Kidney epithelial cell (primary cell): ENCODE measurements around the gene TBX4. TPM values are rescaled to one million over a fixed set of nuclear protein-coding genes. Genes with fewer than 3 reads are reported as not detected.

Experiments used
- DNase-seq: peaks from one replicate; pipeline ENCODE4 v3.0.0-alpha.2; 2010; ENCODE audit warnings: low read depth
- H3K27me3 ChIP-seq: 2 replicates; pipeline ENCODE4 v1.6.0; 2011; ENCODE audit warnings: low read length; ENCODE audit not compliant: control insufficient read depth, insufficient read depth
- H3K36me3 ChIP-seq: 2 replicates; pipeline ENCODE4 v1.5.1; 2011; ENCODE audit warnings: low read length; ENCODE audit not compliant: control insufficient read depth, insufficient read depth
- H3K4me3 ChIP-seq: 2 replicates; pipeline ENCODE4 v1.5.1; 2011; ENCODE audit warnings: low read depth, mild to moderate bottlenecking, control low read depth, low read length
- total RNA-seq: library from RNA; depleted of rRNA; stranded (reverse); fragments of >200 nt; gene quantifications from 2 replicates; pipeline ENCODE4 v1.2.3, GENCODE V29; 2015
- TF ChIP-seq, protein P1 (sequence below): IDR thresholded peaks from 2 replicates; pipeline ENCODE4 v1.5.1; 2011; ENCODE audit warnings: mild to moderate bottlenecking, moderate library complexity, low read length, control low read depth, inconsistent platforms; ENCODE audit not compliant: insufficient read depth, poor library complexity, severe bottlenecking

The TBX4 gene
- total RNA-seq, 1 donor from 2014 or later, result not detected

DNA sequence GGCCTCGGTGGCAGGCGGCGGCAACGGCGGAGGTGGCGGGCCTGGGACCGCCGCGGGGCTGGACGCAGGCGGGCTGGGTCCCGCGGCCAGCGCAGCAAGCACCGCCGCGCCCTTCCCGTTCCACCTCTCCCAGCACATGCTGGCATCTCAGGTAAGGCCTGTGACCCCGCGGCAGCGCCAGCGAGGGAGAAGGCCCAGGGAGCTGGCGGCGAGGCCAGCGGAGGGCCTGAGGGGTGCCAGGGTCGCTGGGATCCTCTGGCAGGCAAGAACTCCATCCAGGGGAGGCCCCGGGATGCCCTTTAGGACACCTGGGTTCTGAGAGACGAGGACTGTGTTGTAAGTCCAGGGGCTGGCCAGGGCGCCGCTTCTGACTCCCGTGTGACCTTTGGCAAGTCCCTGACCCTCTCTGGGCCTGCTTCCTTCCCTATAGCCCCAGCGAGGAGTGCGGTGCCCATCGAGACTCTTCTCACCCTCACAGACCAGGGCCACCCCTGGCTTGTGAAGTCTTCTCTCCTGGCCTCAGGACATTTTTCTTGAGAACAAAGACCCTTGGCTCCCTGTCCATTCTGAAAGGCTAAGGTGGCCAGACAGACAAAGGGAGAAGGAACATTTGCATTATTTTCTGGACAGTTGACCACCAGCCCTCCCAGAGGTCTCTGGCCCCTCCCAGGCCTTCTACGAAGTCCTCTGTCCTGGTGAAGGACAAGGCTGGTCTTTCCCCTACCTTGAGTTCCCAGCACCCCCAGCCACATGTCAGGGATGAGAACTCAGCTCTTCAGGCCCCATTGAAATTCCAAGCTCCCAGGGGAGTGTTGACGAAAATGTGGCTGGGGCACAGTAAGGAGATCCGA, 46.3 kb upstream of the TBX4 start:
- H3K4me3 ChIP-seq, result no peak overlapping the region
- TF ChIP-seq, protein P1, sequence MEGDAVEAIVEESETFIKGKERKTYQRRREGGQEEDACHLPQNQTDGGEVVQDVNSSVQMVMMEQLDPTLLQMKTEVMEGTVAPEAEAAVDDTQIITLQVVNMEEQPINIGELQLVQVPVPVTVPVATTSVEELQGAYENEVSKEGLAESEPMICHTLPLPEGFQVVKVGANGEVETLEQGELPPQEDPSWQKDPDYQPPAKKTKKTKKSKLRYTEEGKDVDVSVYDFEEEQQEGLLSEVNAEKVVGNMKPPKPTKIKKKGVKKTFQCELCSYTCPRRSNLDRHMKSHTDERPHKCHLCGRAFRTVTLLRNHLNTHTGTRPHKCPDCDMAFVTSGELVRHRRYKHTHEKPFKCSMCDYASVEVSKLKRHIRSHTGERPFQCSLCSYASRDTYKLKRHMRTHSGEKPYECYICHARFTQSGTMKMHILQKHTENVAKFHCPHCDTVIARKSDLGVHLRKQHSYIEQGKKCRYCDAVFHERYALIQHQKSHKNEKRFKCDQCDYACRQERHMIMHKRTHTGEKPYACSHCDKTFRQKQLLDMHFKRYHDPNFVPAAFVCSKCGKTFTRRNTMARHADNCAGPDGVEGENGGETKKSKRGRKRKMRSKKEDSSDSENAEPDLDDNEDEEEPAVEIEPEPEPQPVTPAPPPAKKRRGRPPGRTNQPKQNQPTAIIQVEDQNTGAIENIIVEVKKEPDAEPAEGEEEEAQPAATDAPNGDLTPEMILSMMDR, result no peak
- no peaks in the 10 kb centered on the region for H3K36me3 ChIP-seq
- peaks cover 88% of the 10 kb centered on the region for H3K27me3 ChIP-seq
- no peak for DNase-seq

DNA sequence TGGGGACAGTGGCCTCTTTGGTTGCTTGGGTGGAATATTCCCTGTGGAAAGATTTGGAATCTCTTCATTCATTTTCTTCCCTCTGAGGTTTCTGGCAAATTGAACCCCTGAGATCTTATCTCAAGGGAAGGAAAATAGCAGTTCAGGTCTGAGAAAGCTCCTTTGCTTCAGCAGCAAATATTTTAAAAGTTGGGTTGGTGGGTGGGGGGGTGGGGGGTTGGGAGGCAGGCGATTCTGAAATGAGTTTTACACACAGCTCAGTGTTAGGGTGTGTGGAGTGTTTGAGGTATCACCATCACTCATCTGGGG, 45.7 kb upstream of the TBX4 start:
- no peak for DNase-seq
- TF ChIP-seq, protein P1, result no peak
- peaks cover 88% of the 10 kb centered on the region for H3K27me3 ChIP-seq
- no peak overlapping the region for H3K4me3 ChIP-seq
- no peaks in the 10 kb centered on the region for H3K36me3 ChIP-seq

DNA sequence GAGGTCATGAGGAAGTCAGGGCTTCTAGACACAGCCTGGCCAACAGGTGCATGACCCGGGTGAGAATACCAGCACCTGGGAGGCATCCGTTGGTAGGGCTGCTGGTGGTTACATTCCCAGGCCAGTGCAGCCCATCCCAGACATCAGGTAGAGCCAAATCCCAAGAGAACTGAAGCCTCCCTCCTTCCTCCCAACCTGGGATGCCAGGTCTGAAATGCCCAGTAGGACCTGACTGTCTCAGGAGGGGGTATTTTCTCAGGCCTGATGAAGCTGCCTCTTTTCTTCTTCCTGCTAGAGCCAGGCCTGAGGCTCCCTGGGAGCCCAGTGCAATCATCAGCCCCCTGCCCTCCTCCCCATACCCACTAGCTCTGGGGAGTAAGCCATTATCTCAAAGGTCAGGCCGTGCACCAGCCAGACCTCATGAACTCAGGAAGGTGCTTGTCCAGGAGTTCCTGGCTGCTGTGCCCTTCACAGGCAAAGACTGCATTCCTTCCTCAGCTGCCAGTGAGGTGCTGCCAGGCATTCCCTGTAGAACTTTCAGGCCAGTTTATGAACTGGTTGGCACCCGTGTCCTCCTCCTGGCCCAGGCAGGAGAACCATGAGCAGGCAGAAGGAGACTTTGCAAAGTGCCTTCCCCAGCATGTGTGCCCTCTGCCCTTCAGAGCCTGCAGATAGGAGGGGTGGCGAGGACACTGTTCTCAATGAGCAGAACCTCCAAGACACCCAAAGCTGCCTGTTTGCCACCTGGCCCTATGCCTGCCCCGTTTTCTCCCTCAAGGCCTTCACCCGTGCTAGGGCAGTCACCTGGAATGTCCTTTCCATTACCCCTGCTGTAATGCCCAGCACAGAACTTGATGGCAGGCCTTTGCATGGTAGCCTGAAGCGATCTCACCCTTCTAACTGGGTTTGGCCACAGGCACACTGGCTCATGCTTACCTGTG, 45.0 kb upstream of the TBX4 start:
- H3K36me3 ChIP-seq, result no peaks in the 10 kb centered on the region
- no peak overlapping the region for H3K4me3 ChIP-seq
- H3K27me3 ChIP-seq, result peaks cover 85% of the 10 kb centered on the region

DNA sequence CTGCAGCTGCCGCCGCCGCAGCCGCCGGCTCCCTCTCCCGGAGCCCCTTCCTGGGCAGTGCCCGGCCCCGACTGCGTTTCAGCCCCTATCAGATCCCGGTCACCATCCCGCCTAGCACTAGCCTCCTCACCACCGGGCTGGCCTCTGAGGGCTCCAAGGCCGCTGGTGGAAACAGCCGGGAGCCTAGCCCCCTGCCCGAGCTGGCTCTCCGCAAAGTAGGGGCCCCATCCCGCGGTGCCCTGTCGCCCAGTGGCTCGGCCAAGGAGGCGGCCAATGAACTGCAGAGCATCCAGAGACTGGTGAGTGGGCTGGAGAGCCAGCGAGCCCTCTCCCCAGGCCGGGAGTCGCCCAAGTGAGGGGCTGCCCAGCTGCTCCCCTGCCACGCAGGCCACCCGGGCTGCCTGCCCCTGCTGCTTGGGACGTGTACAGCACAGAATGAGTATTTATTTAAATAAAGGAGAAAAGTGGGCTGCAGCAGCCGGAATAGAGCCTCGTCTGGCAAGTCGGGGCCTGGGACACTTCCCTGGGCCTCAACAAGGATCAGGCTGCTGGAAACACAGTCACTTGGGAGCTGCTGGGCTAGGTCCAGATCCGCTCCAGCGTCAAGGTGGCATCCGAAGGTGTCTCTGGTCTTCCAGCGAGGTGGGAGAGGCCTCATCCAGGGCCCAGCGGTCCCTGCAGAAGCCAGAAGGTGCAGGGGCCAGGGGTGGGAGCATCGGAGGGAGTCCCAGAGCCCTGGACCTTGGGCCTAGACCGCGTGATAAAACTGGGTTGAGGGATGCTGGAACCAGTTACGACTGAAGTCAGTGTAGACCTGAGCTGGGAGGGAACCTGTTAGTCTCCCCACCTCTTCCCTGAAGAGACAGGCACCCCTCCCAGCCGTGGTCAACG, 43.8 kb upstream of the TBX4 start:
- TF ChIP-seq, protein P1, result no peak
- Histone ChIP-seq H3K27me3 (peaks cover 84% of the 10 kb centered on the region), H3K36me3 (no peaks in the 10 kb centered on the region), H3K4me3 (no peak overlapping the region)
- no peak for DNase-seq

More for the DNA sequence above, 45.0 kb upstream of the TBX4 start:
- DNase-seq, result no peak
- TF ChIP-seq, protein P1, result no peak

DNA sequence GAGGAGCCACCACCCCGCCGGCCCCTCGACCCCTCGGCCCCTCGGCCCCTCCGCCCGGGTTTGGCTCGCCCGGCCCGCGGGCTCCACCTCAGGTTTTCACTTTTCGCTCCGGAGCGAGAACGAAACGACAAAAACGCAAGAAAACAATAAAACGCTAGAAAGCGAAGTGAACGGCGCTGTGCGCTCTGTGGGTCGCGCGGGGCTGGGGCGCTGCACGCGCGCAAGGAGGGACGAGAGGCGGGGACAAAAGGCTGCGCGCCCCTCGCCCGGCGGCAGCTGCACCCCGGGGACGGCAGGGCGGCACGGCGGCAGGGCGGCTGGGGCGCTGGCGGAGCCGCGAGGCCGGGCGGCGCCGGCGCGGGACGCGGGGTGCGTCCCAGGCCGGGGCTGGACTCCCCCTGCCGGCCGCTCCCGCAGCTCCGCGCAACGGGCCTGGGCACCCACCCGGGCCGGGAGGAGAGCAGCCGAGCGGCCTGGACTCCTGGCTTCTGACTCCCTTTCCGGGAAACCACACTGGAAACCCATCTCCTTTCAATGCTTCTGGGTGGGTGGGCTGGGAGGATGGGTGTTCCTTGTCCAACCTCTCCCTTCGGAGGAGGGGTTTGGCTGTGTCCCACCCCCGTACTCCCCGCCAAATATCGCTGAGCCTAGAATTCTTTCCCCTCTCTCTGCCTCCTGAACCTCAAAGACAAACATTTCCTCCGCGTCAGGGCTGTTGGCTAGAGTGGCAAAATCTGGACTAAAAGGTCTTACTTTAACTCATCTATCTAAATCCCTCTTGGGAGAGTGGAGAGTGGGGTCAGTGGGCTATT, 42.7 kb upstream of the TBX4 start:
- TF ChIP-seq, protein P1, result peak; percentile 48

More for the DNA sequence above, 42.7 kb upstream of the TBX4 start:
- H3K27me3 ChIP-seq, result peaks cover 73% of the 10 kb centered on the region
- no peaks in the 10 kb centered on the region for H3K36me3 ChIP-seq
- H3K4me3 ChIP-seq, result peak overlapping the region; percentile 35
- no peak for DNase-seq
